Omental fat pad (tissue), 4 donors: ENCODE data around the gene OOSP4B. TPM values are rescaled to one million over a fixed set of nuclear protein-coding genes. Genes with fewer than 3 reads are reported as not detected.
"Not testable (repeated sequence)": the region's sequence is repeated elsewhere in the genome, so short reads cannot be mapped to it uniquely, and the experiment has no call there.

Experiments used
- ATAC-seq: fragments of 150-250 bp; one replicate; pipeline ENCODE4 v1.9.1; 2016; ENCODE audit warnings: mild to moderate bottlenecking, moderate library complexity; ENCODE audit not compliant: low FRiP score
- DNase-seq: peaks from one replicate; pipeline ENCODE4 v3.0.0-alpha.2; 2019; ENCODE audit warnings: low spot score
- total RNA-seq, 4 donors: library from RNA; depleted of rRNA; stranded (reverse); fragments of >200 nt; gene quantifications; one replicate each; pipeline ENCODE4 v1.1.0, GENCODE V29; 2016
- TF ChIP-seq, protein P1 (sequence below), 3 donors: fragments of 450-650 bp; IDR thresholded peaks; one replicate each; pipeline ENCODE4 v1.5.1; 2016 to 2017; ENCODE audit warnings: antibody characterized with exemption in 3 of 3, mild to moderate bottlenecking in 3 of 3, moderate library complexity in 2 of 3

Gene OOSP4B
- total RNA-seq, 4 donors from 2014 or later: not detected

DNA sequence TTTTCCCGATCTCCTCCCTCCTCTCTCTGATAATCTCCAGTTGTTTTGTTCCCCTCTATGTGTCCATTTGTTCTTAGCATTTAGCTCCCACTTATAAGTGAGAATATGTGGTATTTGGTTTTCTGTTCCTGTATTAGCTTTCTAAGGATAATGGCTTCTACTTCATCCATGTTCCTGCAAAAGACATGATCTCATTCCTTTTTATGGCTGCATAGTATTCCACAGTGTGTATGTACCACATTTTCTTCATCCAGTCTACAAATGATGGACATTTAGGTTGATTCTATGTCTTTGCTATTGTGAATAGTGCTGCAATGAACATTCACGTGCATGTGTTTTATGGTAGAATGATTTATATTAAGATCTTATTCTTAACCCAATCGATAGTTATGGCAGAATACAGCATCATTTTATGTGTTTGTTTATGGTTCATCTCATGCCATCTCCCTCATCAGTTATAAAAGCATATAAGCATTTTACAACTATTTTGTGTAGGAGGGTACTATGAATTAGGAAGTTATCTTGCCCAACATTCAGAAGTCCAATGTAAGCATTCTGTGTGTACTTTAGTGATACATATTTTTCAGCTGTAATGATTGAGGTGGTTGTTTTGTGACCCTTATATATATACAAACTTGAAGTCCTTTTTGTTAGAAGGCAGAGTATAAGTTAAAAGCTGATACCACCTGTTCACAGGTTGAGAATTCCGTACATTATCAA, 42.7 kb downstream of the OOSP4B start:
- TF ChIP-seq, protein P1, sequence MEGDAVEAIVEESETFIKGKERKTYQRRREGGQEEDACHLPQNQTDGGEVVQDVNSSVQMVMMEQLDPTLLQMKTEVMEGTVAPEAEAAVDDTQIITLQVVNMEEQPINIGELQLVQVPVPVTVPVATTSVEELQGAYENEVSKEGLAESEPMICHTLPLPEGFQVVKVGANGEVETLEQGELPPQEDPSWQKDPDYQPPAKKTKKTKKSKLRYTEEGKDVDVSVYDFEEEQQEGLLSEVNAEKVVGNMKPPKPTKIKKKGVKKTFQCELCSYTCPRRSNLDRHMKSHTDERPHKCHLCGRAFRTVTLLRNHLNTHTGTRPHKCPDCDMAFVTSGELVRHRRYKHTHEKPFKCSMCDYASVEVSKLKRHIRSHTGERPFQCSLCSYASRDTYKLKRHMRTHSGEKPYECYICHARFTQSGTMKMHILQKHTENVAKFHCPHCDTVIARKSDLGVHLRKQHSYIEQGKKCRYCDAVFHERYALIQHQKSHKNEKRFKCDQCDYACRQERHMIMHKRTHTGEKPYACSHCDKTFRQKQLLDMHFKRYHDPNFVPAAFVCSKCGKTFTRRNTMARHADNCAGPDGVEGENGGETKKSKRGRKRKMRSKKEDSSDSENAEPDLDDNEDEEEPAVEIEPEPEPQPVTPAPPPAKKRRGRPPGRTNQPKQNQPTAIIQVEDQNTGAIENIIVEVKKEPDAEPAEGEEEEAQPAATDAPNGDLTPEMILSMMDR (IDR thresholded peaks at IDR 0.05): no peak
- DNase-seq: no peak
- no peak for ATAC-seq

DNA sequence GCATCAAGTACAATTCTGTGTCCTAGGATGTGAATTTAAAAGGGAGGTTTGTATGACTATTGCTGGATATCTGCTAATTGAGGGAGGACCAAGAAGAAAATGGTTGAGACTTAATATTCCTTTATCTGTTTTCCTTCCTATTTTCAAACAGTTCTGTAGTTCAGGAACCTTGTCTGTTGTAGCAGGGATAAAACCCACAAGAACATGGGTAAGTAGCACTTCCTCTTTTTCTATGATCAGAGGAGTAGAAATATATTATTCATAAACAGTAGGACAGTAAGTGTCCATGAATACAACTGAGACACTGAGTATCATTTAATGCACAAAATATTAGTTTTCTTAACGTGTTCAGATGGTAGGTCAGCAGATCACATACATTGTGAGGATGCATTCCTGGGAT, 47.1 kb downstream of the OOSP4B start:
- ATAC-seq: no peak
- TF ChIP-seq, protein P1 (IDR thresholded peaks at IDR 0.05): no peak
- DNase-seq: no peak

DNA sequence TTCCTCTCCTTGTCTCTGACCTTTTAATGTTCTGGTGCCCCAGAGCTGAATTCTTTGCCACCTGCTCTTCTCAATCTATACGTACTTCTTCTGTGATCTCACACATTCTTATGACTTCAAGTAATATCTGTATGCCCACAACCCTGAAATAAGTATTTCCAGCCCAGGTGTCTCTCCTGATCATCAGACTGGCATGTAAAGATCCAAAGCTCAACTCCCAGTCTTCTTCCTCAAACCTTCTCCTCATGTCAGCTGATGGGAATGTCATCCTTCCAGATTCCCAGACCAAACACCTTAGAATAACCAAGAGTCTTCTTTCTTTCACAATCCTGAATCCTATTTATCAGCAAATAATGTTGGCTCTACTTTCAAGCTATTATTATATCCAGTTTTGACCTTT, 48.8 kb downstream of the OOSP4B start:
- ATAC-seq (no peak), DNase-seq (no peak)
- TF ChIP-seq, protein P1 (IDR thresholded peaks at IDR 0.05): no peak

DNA sequence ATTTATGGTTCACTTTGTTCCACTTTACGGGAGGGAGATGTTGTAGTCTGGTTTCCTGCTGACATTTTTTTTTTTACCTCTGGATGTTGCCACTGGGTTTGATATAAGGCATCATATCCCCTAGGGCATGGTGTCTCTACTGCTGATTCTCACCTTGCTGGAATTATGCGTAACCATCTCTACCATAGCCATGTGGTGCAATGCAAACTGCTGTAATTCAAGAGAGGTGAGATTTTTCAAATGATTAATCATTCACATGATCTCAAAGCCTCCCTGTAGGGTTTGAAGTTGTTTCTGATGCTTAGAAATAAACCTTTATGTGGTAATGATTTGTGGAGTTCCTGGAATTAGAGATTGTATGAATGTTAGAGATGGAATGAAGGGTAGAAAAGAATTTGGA, 52.5 kb downstream of the OOSP4B start:
- TF ChIP-seq, protein P1 (IDR thresholded peaks at IDR 0.05): no peak
- ATAC-seq (no peak), DNase-seq (no peak)

DNA sequence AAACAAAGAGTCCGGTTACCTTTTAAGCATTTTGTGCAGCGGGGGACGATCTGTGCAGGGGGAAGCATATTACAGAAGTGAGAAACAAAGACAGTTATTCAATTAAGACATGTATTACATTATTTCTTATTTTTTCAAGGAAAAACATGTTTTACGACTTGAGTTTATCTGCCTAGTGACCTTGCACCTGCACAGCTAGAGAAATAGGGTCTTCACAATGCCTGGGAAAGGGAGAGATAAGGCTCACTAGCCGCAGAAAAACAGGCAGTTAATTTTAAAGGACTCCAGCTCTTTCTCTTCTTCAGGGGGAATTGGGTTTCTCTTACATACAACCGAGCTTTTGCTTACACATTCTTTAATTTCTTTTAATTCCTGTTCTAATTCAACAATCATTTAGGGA, 54.7 kb downstream of the OOSP4B start:
- ATAC-seq, DNase-seq: not testable (repeated sequence)

DNA sequence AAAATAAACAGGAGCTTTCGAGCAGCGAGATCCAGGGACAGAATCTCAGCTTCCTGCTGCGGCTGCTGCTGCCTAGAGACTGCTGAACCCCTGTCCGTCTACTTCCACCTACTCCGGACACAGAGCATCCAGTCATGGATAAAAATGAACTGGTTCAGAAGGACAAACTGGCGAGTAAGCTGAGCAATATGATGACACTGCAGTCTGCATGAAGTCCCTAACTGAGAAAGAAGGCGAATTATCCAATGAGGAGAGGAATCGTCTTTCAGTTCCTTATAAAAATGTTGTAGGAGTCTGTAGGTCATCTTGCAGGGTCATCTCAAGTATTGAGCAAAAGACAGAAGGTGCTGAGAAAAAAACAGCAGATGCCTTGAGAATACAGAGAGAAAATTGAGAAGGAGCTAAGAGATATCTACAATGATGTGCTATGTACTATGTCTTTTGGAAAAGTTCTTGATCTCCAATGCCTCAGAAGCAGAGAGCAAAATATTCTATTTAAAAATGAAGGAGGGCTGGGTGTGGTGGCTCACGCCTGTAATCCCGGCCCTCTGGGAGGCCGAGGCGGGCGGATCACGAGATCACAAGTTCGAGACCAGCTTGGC, 60.3 kb downstream of the OOSP4B start:
- TF ChIP-seq, protein P1 (IDR thresholded peaks at IDR 0.05): no peak
- ATAC-seq (no peak), DNase-seq (no peak)

DNA sequence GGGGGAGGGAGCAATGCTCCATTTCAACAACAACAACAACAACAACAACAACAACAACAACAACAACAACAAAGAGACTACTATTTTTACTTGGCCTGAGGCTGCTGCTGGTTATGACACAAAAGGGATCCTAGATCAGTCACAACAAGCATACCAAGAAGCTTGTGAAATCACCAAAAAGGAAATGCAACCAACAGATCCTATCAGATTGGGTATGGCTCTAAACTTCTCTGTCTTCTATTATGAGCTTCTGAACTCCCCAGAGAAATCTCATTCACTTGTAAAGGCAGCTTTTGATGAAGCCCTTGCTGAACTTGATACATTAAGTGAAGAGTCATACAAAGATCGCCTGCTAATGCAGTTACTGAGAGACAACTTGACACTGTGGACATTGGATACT, 61.0 kb downstream of the OOSP4B start:
- TF ChIP-seq, protein P1 (IDR thresholded peaks at IDR 0.05): no peak
- ATAC-seq (no peak), DNase-seq (no peak)
